Brain pericyte (primary cell): ENCODE results near the gene PORCN.
"Not testable (repeated sequence)": the region's sequence is repeated elsewhere in the genome, so short reads cannot be mapped to it uniquely, and the experiment has no call there.

ENCODE experiments used
- DNase-seq: peaks from one replicate; pipeline ENCODE4 v3.0.0-alpha.2; 2012; ENCODE audit warnings: low read depth, low spot score

The PORCN gene

DNA sequence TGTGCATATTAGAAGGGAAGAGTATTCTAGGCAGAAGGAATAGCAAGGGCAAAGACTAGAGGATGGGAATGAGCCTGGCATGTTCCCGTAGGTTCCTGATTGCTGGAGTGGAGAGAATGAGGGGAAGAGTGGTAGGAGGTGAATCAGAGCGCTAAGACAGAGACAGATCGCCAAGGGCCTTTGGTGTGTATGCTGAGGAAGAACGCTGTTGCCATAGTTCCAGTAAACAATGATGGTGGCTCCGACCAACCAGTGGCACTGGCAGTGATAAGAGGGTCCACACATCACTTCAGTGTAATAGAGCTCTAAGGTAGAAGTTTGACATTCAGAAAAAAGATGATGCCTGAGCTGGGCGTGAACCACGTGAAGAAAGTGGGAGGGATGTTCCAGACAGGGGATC is 31.7 kb downstream of the PORCN start:
- DNase-seq: no peak

DNA sequence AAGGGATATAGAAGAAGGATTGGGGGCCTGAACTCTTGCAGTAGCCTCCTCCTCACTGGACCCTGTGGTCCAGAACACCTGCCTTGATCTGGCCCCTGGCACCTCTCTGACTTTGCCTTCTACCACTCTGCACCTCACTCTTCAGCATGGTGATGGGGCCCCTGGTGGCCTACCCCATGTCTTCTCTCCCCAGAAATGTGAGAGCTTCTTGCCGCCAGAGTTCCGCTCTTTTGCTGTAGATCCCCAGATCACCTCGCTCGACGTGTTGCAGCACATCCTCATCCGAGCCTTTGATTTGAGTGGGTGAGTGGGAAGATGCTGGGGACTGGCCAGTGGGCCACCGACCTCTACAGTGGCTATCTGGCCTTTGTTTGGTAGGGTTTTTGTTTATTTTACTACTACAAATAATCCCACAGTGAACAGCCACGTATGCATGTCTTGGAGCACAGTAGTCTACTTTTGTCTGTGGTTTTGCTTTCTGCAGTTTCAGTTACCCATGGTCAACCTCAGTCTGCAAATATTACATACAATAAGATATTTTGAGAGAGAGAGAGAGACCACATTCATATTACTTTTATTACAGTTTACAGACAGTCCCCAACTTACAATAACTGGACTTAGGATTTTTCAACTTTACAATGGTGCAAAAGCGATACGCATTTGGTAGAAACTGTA is 32.5 kb downstream of the PORCN start:
- DNase-seq: no peak

DNA sequence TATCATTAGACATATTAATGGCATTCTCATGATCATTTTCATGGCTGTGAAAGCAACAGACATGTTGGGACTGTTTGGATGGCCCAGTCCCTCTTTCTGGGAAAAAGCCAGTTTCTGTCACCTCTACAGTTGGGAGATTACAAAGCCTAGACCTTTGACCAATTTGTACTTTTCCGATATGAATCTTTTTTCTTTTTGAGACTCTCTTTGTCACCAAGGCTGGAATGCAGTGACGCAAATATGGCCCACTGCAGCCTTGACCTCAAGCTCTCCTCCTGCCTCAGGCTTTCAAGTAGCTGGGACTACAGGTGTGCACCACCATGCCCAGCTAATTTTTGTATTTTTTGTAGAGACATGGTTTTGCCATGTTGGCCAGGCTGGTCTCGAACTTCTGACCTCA is 40.1 kb downstream of the PORCN start:
- no peak for DNase-seq

DNA sequence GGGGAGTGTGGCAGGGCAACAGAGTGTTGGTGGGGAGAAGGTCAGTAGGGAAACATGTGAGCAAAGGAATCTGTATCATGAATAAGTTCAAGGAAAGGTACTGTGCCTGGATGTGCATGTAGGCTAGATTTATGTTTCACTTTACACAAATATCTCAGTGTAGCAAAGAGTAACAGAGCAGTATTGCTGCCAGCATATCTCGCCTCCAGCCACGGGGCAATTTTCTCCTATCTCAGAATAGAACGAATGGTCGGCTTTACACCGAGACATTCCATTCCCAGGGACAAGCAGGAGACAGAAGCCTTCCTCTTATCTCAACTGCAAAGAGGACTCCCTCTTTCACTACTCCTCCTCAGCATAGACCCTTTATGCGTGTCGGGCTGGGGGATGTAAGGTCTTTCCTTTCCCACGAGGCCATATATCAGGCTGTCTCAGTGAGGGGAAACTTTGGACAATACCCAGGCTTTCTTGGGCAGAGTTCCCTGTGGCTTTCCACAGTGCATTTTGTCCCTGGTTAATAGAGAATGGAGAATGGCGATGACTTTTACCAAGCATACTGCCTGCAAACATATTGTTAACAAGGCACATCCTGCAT is 47.0 kb downstream of the PORCN start:
- not testable (repeated sequence) for DNase-seq

DNA sequence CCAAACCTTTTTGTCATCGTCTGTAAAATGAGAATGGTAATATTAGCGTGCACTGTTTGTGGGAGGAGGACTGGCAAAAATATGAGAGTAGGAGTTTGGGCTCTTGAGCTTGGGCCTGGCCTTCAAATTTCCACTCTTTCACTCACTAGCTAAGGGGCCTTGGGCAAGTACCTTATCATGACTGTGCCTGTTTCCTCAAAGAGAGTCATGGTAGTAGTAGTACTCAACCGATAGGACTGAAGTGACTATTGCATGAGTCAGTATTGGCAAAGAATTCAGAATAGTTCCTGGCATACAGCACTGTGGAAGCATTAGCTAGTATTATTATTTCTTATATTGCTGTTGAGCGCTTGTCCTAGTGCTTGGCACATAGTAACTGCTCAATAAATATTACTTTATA is 49.5 kb downstream of the PORCN start:
- DNase-seq: no peak

DNA sequence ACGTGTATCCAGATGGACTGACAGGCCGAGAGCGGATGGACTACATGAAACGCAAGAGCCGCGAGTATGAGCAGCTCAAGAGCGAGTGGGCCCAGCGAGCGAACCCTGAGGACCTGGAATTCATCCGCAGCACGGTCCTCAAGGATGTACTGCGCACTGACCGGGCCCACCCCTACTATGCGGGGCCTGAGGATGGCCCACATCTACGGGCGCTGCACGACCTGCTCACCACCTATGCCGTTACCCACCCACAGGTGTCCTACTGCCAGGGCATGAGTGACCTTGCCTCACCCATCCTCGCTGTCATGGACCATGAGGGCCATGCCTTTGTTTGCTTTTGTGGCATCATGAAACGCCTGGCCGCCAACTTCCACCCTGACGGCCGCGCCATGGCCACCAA is 50.8 kb downstream of the PORCN start:
- DNase-seq: no peak

DNA sequence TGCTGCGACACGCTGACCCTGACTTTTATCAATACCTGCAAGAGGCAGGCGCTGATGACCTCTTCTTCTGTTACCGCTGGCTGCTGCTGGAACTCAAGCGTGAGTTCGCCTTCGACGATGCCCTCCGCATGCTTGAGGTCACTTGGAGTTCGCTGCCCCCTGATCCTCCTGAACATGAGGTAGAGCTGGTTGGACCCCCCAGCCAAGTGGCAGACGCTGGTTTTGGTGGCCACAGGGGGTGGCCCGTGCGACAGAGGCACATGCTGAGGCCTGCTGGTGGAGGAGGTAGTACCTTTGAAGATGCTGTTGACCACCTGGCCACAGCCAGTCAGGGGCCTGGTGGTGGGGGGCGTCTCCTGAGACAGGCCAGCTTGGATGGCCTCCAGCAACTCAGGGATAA is 51.3 kb downstream of the PORCN start:
- no peak for DNase-seq

DNA sequence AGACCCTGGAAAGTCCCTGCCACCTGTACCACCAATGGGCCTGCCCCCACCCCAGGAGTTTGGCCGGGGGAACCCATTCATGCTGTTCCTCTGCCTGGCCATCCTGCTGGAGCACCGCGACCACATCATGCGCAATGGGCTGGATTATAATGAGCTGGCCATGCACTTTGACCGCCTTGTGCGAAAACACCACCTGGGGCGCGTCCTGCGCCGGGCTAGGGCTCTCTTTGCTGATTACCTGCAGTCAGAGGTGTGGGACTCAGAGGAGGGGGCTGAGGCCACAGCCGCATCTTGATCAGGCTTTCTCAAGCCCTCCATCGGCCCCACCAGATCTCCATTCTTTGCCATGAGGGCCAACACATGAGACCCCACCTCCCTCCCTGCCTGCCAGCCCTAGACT is 51.9 kb downstream of the PORCN start:
- DNase-seq: no peak

DNA sequence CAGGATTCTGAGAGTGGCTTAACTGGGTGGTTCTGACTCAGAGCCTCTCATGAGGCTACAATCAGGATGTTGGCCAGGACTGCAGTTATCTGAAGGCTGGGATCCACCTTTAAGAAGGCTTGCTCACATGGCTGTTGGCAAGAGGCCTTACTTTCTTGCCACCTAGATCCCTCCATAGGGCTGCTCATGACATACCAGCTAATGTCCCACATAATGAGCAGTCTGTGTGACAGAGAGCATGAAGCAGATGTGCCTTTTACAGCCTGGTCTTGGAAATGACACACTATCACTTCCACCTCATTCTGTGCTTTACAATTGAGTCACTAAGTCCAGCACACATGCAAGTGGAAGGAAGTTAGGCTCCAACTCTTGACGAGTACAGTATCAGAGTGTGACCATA is 61.2 kb downstream of the PORCN start:
- DNase-seq: no peak
